B cell (primary cell): ENCODE data around the gene EGLN1. TPM values are rescaled to one million over a fixed set of nuclear protein-coding genes. Genes with fewer than 3 reads are reported as not detected.

Experiments used
- ATAC-seq: fragments of 200-7000 bp; cut with Tn5 transposase; one replicate; pipeline ENCODE4 v1.10.0; 2021; ENCODE audit warnings: low read depth, mild to moderate bottlenecking, moderate number of reproducible peaks, moderate library complexity
- CTCF ChIA-PET: fragments of 350-600 bp; sonication (Branson Sonifier 250); formaldehyde crosslinking; loops from one replicate; lab custom pipeline; 2021; ENCODE audit warnings: antibody characterized with exemption, inconsistent platforms; lab: Charles Lee
- POLR2A ChIA-PET: fragments of 350-600 bp; sonication (Branson Sonifier 250); formaldehyde crosslinking; loops from one replicate; lab custom pipeline; 2021; ENCODE audit warnings: antibody characterized with exemption; lab: Charles Lee
- DNase-seq: peaks from one replicate; pipeline ENCODE4 v3.0.0; 2013
- H2AFZ ChIP-seq: 2 replicates; pipeline ENCODE4 v1.6.1; 2012; ENCODE audit warnings: mild to moderate bottlenecking, low read depth, low read length; ENCODE audit not compliant: insufficient read depth, poor library complexity, severe bottlenecking
- H3K27ac ChIP-seq, 2 donors: 1 replicate in 1 of 2; 2 replicates in 1 of 2; pipeline ENCODE4 v1.5.1; 2012 to 2013; ENCODE audit warnings: low read length in 2 of 2, mild to moderate bottlenecking in 2 of 2, moderate library complexity in 1 of 2
- H3K27me3 ChIP-seq, 4 experiments: fragments of 200-600 bp in 1 of 4; sonication (generic) in 1 of 4; replicated peaks in 1 of 4; 1 replicate in 2 of 4; 2 replicates in 2 of 4; pipeline versions ENCODE4 v1.6.1 to v1.7.0; 2013 to 2016; ENCODE audit warnings: low read length in 3 of 4, mild to moderate bottlenecking in 2 of 4, mixed read lengths in 1 of 4, moderate library complexity in 1 of 4; ENCODE audit not compliant: insufficient read depth in 4 of 4, control insufficient read depth in 3 of 4; ENCODE audit errors: control extremely low read depth in 1 of 4
- H3K36me3 ChIP-seq, 2 experiments: replicated peaks in 1 of 2; 1 replicate in 1 of 2; 2 replicates in 1 of 2; pipeline versions ENCODE4 v1.6.1 to v1.7.1; 2013; ENCODE audit warnings: low read length in 1 of 2; ENCODE audit not compliant: insufficient read depth in 2 of 2, control insufficient read depth in 1 of 2; ENCODE audit errors: control extremely low read depth in 1 of 2, extremely low read depth in 1 of 2
- H3K4me1 ChIP-seq, 2 donors: fragments of 200-600 bp in 1 of 2; sonication (generic) in 1 of 2; 1 replicate in 1 of 2; 2 replicates in 1 of 2; pipeline versions ENCODE4 v1.5.1 to v1.6.1; 2013 to 2017; ENCODE audit warnings: low read length in 2 of 2; ENCODE audit not compliant: control insufficient read depth in 2 of 2, insufficient read depth in 2 of 2
- H3K4me2 ChIP-seq: replicated peaks from 2 replicates; pipeline ENCODE3; 2012; ENCODE audit warnings: mild to moderate bottlenecking, low read depth, low read length; ENCODE audit not compliant: poor library complexity, severe bottlenecking
- H3K4me3 ChIP-seq, 5 experiments: fragments of 200-600 bp in 1 of 5; sonication (generic) in 1 of 5; 1 replicate in 3 of 5; 2 replicates in 2 of 5; pipeline versions ENCODE4 v1.5.1 to v1.7.0; 2011 to 2016; ENCODE audit warnings: low read length in 4 of 5, mild to moderate bottlenecking in 4 of 5, low read depth in 2 of 5, control low read depth in 1 of 5, moderate library complexity in 1 of 5; ENCODE audit not compliant: insufficient read depth in 1 of 5; ENCODE audit errors: control extremely low read depth in 1 of 5, extremely low read depth in 1 of 5
- H3K79me2 ChIP-seq: fragments of 200-600 bp; sonication (generic); one replicate; pipeline ENCODE4 v1.6.0; 2016; ENCODE audit warnings: low read length; ENCODE audit not compliant: control insufficient read depth, insufficient read depth
- H3K9ac ChIP-seq: fragments of 200-600 bp; sonication (generic); 2 replicates; pipeline ENCODE4 v1.6.1; 2017; ENCODE audit warnings: mild to moderate bottlenecking, low read length, moderate library complexity
- H3K9me3 ChIP-seq, 3 donors: one replicate each; pipeline versions ENCODE4 v1.6.1 to v1.7.1; 2013; ENCODE audit warnings: low read length in 2 of 3; ENCODE audit not compliant: control insufficient read depth in 2 of 3, insufficient read depth in 1 of 3; ENCODE audit errors: control extremely low read depth in 1 of 3
- H4K20me1 ChIP-seq: 2 replicates; pipeline ENCODE4 v1.6.0; 2012; ENCODE audit warnings: mild to moderate bottlenecking, low read length; ENCODE audit not compliant: insufficient read depth, control insufficient read depth, poor library complexity, severe bottlenecking
- H3K27ac Mint-ChIP-seq: one replicate; pipeline ENCODE4 v1.8.0; 2021; ENCODE audit warnings: mixed read lengths
- H3K27me3 Mint-ChIP-seq: one replicate; pipeline ENCODE4 v1.8.0; 2021; ENCODE audit warnings: mixed read lengths
- H3K4me1 Mint-ChIP-seq: one replicate; pipeline ENCODE4 v1.8.0; 2021; ENCODE audit warnings: mixed read lengths
- H3K4me3 Mint-ChIP-seq: one replicate; pipeline ENCODE4 v1.8.0; 2021; ENCODE audit warnings: mixed read lengths
- H3K9me3 Mint-ChIP-seq: one replicate; pipeline ENCODE4 v1.8.0; 2022; ENCODE audit warnings: mixed read lengths; ENCODE audit not compliant: insufficient read depth
- EZH2 ChIP-seq: IDR thresholded peaks from 2 replicates; pipeline ENCODE4 v1.6.1; 2012; ENCODE audit warnings: borderline replicate concordance, low read depth, mild to moderate bottlenecking, moderate library complexity, low read length; ENCODE audit not compliant: insufficient read depth, poor library complexity, severe bottlenecking
- WGBS: methylation state at CpG from one replicate; pipeline ENCODE4 v1.1.5; 2013; ENCODE audit warnings: missing lambda C conversion rate; ENCODE audit not compliant: insufficient coverage; 5-methylcytosine and 5-hydroxymethylcytosine counted together
- intact Hi-C: fragments of 100-400 bp; cut with micrococcal nuclease; formaldehyde crosslinking; loops from one replicate; pipeline ENCODE4 v1.10.0; 2022
- polyA plus RNA-seq: library from polyadenylated mRNA; depleted of rRNA; stranded (reverse); fragments of >200 nt; gene quantifications from 2 replicates; pipeline ENCODE4 v1.2.3, GENCODE V29; 2012
- total RNA-seq, 2 donors: library from RNA; stranded (reverse); fragments of 120-200 nt in 1 of 2; gene quantifications; 1 replicate in 1 of 2; 2 replicates in 1 of 2; pipeline versions ENCODE4 v1.2.3 to v1.2.4, GENCODE V29; 2013 to 2022
- TF ChIP-seq, protein P1 (sequence below): fragments of 200-600 bp; IDR thresholded peaks from one replicate; pipeline ENCODE4 v1.8.0; 2022; ENCODE audit warnings: antibody characterized with exemption, mild to moderate bottlenecking

The EGLN1 gene
- total and polyA plus RNA-seq, 2 donors (not counting 1 experiment from before 2014, with no cell fraction given): 7.5 to 18.5 TPM

DNA sequence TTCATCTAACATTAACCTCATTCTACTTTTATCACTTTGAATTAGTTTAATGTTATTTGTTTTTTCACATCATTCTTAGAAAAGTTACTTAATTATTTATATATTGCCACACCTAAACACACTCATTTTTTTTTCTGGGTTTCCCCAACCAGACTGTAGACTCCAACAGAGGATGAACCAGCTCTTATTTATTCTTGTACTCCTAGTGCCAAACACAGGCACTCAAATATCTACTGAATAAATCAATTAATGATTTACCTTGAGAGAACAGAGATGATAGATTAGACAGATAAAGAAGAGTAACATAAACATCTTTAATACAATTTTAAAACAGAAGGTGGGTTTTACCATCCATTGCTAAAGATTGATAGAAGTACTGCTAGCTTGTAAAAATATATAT lies 35.6 kb downstream of the EGLN1 start:
- Histone ChIP-seq H3K79me2 (peaks cover 91% of the 10 kb centered on the region), H2AFZ (no peak overlapping the region), H3K9me3 (no peaks in the 10 kb centered on the region), H4K20me1 (peaks cover 82% of the 10 kb centered on the region), H3K4me1 (peaks cover 0 to 3% of the 10 kb centered on the region in 2 donors), H3K27ac (no peak overlapping the region), H3K4me3 (no peak overlapping the region), H3K4me2 (no peak overlapping the region), H3K27me3 (no peaks in the 10 kb centered on the region), H3K36me3 (no peaks in the 10 kb centered on the region), H3K9ac (no peak overlapping the region)
- ATAC-seq (no peak), DNase-seq (no peak)
- H3K4me1 Mint-ChIP-seq: peaks cover 43% of the 10 kb centered on the region
- no peak overlapping the region for H3K4me3 Mint-ChIP-seq
- no peak overlapping the region for H3K27ac Mint-ChIP-seq
- no peaks in the 10 kb centered on the region for H3K9me3 Mint-ChIP-seq
- ChIA-PET CTCF (interaction anchor here (0.8 kb wide), 1 partner anchor 25 kb away, joined by 3 read pairs; no protein-coding TSS in a partner anchor), POLR2A (interaction anchor here (0.7 kb wide), 1 partner anchor 35 kb away, joined by 3 read pairs; no protein-coding TSS in a partner anchor)
- TF ChIP-seq, protein P1, sequence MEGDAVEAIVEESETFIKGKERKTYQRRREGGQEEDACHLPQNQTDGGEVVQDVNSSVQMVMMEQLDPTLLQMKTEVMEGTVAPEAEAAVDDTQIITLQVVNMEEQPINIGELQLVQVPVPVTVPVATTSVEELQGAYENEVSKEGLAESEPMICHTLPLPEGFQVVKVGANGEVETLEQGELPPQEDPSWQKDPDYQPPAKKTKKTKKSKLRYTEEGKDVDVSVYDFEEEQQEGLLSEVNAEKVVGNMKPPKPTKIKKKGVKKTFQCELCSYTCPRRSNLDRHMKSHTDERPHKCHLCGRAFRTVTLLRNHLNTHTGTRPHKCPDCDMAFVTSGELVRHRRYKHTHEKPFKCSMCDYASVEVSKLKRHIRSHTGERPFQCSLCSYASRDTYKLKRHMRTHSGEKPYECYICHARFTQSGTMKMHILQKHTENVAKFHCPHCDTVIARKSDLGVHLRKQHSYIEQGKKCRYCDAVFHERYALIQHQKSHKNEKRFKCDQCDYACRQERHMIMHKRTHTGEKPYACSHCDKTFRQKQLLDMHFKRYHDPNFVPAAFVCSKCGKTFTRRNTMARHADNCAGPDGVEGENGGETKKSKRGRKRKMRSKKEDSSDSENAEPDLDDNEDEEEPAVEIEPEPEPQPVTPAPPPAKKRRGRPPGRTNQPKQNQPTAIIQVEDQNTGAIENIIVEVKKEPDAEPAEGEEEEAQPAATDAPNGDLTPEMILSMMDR: no peak
- no peak for TF ChIP-seq EZH2
- intact Hi-C loops: no loop called here
- H3K27me3 Mint-ChIP-seq: no peaks in the 10 kb centered on the region

DNA sequence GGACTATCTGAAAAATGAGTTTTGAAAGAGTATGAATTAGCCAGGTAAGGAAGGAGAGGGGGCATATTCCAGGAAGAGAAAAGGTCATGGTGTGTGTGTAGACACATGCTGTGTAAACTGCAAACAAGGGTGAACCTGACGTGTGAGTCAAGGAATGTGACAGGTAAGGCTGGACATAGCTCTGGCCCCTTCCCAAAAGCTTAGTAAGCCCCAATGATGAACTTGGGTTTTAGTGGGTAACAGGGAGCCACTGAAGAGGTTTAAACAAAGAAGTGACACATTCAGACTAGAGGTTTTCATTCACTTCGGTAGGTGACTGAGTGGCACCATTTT lies 36.7 kb downstream of the EGLN1 start:
- no peaks in the 10 kb centered on the region for H3K36me3 ChIP-seq
- no peaks in the 10 kb centered on the region for H3K27me3 Mint-ChIP-seq
- H4K20me1 ChIP-seq: peaks cover 74% of the 10 kb centered on the region
- CTCF ChIA-PET: no interaction called here
- H3K9me3 Mint-ChIP-seq: no peaks in the 10 kb centered on the region
- DNase-seq (no peak), ATAC-seq (no peak)
- H3K4me1 ChIP-seq: peaks cover 0 to 3% of the 10 kb centered on the region in 2 donors
- TF ChIP-seq, protein P1: no peak
- TF ChIP-seq EZH2: no peak
- H3K4me1 Mint-ChIP-seq: peaks cover 38% of the 10 kb centered on the region
- H3K27ac Mint-ChIP-seq: no peak overlapping the region
- no peak overlapping the region for H3K9ac ChIP-seq
- peaks cover 89% of the 10 kb centered on the region for H3K79me2 ChIP-seq
- no peak overlapping the region for H3K4me3 Mint-ChIP-seq
- intact Hi-C loops: no loop called here
- no peak overlapping the region for H3K4me3 ChIP-seq
- no peak overlapping the region for H3K27ac ChIP-seq
- no peak overlapping the region for H2AFZ ChIP-seq
- WGBS: 91% methylated on average over 2 of the region's 2 CpGs
- no peaks in the 10 kb centered on the region for H3K27me3 ChIP-seq
- H3K4me2 ChIP-seq: no peak overlapping the region
- no peaks in the 10 kb centered on the region for H3K9me3 ChIP-seq
- POLR2A ChIA-PET: no interaction called here
